Activated CD8-positive, alpha-beta memory T cell treated with anti-CD3 and anti-CD28 coated beads, Interleukin-2, amount 50 U/mL, for 4 hours (primary cell): ENCODE data around the gene ANKLE1.

Experiments used
- DNase-seq: peaks from one replicate; pipeline ENCODE4 v3.0.0-alpha.2; 2020

The ANKLE1 gene

GRCh38 chr19:17327654-17328516 is 46.2 kb downstream of the ANKLE1 start:
- DNase-seq = peak; percentile 54

- peak; percentile 56 for DNase-seq
These were observed 47.0 kb downstream of the ANKLE1 start for GRCh38 chr19:17328517-17329365.

GRCh38 chr19:17329366-17330261 is 47.9 kb downstream of the ANKLE1 start:
- DNase-seq = no peak

GRCh38 chr19:17330262-17331044 is 48.8 kb downstream of the ANKLE1 start:
- no peak for DNase-seq

- DNase-seq = no peak
These were observed 49.4 kb downstream of the ANKLE1 start for GRCh38 chr19:17331045-17331558.

GRCh38 chr19:17332360-17332676 is 50.6 kb downstream of the ANKLE1 start:
- DNase-seq = no peak

GRCh38 chr19:17332677-17333581 is 51.2 kb downstream of the ANKLE1 start:
- no peak for DNase-seq

GRCh38 chr19:17333611-17334413 is 52.1 kb downstream of the ANKLE1 start:
- DNase-seq = peak; percentile 78

- peak; percentile 96 for DNase-seq
These were observed 53.0 kb downstream of the ANKLE1 start, which contains the start of gene ANO8 for GRCh38 chr19:17334414-17335409. Gene ANO8 (minus strand): TSS chr19:17334855. CDS start chr19:17334670, 185 bp downstream.

GRCh38 chr19:17335575-17335974 is 53.9 kb downstream of the ANKLE1 start:
- DNase-seq = no peak
